ENCODE measurements around the gene DDX24.
A peak's percentile ranks its signal among the peaks of the same experiment; 100 is the strongest.

DDX24 gene

DNA sequence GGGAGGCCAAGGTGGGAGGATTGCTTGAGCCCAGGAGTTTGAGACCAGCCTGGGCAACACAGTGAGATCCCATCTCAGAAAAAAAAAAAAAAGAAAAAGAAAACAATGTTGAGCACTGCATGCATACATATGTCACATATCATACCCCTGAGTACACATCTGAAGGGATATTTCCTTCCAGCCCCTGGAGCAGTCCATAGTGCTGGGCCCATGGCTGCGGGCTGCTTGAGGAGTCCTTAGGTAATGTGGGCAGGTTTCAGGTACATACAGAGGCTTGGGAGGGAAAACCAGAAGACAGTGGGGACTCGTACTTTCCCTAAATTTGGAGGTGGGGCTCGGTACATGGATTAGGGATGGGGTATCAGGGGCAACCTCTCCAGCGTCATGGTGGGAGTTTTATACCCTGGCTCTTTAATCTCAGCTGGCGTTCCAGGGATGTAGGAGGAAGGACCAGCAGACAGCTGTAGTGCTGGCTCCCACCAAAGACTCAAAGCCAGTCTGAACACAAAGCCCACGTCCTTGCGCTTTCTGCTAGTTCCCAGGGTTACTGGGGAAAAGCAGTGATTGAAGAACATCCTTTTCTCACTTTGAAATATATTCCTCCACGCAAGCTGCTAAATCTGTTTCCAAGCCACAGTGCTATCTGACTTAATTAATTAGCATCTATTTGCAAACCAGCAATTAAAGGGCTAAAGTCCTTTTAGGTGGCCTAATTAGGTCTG lies 49.7 kb downstream of the DDX24 start:
- DNase-seq (ENCODE audit: low read depth in 2 of 2) = no peak

DNA sequence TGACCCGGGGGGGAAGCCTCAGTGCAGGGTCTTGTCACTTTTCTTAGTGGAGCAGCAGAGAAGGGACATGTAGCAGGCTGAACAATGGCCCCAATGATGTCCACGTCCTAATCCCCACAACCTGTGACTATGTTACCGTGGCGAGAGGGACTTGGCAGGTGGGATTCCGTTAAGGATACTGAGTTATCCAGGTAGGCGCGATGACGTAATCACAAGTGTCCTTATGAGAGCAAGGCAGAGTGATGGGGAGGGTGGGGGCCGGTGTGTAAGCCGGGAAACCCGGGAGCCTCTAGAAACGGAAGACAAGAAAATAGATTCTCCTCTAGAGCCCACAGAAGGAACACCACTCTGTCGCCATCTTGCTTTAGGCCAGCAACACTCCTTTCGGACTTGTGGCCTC lies 50.4 kb downstream of the DDX24 start:
- DNase-seq (ENCODE audit: low read depth in 2 of 2) = no peak

DNA sequence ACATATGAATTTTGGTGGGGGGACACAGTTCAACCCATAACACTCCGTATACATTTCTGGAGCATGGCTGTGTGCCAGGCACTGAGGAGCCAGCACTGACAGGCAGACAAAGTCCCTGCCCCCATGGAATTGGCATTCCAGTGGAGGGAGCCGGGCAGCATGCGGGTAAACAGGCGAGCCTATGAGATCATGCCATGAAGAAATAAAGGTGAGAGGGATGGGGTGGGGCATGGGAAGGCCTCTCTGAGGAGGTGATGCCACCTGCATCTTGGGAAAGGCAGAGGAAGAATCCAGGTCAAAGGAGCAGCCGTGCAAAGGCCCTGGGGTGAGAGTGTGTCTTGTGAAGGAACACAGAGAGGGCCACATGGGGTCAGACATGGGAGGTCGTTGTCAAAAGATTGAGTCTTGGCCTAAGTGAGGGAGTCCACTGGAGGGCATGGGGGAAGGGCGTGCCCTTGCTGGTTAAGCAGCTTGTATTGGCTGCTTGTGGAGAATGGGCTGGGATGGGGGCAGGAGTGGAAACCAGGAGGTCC lies 51.3 kb downstream of the DDX24 start:
- DNase-seq (ENCODE audit: low read depth in 2 of 2) = no peak

DNA sequence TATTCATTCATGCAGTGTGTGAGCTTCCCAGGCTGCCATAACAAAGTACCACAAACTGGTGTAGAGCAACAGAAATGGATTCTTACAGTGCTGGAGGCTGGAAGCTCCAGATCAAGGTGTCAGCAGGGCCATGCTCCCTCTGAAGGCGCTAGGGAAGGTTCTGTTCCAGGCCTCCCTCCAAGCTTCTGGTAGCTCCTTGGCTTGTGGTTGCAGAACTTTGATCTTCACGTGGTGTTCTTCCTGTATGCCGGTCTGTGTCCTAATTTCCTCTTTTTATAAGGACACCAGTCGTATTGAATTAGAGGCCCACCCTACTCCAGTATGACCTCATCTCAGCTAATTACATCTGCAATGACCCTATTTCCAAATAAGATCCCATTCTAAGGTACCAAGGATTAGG lies 51.7 kb downstream of the DDX24 start:
- no peak for DNase-seq (ENCODE audit: low read depth in 2 of 2)

DNA sequence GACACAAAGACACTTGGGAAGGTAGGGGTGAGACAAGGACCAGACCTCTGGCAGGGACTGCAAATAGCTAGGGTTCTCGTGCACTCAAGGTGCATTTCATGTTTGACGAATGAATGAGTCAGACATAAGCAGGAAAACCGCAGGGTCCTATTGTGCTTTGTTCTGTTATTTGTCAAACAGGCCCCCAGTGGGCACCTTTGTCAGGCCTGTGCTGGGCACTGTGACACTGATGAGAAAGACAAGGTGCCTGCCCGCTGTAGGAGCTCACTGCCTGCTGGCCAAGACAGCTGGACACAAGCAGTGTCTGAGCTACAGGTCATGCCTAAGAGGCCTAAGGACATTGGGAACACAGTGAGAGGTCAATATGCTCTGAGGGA lies 52.6 kb downstream of the DDX24 start:
- DNase-seq (ENCODE audit: low read depth in 2 of 2) = peak; percentile 17 to 32

DNA sequence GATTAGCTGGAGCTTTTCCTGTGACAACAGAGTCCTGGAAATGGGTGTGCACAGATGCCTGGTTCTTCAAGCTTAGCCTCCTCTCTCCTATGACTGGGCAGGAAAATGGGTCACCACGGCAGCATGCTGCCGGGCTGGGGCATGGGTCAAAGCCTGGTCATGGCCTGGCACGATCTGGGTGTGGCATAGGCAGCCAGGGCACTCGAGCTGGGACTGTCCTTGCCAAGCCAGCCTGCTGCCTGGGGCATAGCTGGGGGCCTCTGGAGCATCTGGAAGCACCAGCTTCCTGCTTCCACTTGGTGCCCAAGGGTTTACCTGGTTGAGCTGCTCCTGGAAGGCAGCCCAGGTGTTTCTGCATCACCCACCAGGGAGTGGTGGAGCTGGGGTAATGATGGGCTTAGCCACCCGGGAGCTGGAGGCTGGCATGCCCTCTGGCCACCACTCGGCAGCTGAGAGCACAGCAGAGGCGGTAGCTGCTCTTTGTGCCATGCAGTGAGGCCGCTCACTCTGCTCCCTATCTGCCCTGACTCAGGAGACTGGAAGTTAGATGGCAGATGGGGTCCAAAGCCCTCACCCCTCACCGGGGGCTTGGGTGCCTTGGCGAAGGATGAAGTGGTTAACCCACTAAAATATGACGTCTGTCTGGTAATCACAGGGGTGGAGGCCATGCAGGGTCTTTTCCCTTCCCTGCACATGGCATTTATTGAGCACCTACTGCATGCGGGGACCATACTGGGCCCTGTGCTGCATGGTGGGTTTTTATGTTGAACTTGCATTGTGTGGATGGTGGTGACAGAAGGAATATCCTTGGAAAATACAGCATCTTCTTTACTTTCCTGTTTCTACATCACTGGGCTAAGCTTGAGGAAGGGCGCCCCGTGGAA lies 53.2 kb downstream of the DDX24 start:
- DNase-seq (ENCODE audit: low read depth in 2 of 2) = no peak

DNA sequence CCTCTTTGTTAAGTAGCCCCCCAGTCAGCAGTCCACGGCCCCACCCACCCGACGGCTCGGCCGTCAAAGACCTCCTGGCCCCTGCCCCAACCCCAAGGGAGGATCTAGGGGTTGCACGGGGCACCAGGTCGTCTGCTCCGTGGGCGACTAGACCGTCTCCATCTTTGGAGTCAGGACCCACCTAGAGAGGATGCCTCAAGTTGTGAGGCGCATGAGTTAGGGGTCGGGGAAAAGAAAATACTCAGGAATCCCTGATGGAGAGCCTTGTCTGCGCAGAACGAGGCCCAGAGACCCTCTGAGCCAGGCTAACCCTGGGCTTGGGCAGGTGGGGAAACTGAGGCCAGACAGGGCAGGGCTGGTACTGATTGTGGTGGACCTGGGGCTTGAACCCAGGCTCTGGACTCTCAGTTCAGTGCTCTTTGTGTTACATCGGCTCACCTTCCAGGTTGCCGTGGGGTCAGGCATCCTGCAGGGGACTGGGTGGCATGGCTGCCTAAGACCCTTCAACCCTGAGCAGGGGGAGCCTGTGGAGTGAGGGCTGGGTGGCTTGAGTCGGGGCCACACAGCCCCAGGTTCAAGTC lies 54.0 kb downstream of the DDX24 start:
- no peak for DNase-seq (ENCODE audit: low read depth in 2 of 2)

DNA sequence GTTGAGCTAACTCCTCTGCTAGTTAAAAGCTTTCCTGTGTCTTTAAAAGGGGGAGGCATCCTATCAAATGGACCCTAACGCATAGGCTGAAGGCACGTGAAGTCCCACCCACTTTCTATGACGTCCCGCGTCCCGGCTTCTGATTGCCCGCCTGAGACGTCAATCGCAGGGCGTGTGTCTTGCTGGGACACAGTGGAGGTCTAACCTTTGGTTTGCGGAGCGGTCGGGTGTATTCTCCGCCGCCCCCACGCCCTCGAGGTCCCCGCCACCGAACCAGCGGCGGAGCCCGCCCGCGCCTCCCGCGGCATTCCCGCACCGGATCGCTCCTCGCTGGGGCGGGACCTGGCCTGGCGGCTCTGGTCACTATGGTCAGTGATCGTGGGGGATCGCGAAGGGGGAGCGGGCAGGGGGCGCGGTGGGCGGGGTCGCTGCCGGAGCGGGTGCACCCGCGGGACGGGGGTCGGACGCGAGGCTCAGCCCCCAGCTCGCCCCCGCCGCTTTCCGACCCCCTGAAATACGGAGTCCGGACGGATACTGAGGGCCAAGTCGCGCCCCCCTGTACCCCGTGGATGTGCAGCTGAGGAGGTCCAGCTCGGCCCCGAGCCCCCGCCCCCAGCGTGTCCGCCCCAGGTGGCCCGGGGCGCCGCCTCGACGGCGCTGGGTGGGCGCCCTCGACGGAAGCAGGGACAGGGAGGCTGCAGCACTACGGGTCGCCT lies 54.7 kb downstream of the DDX24 start, which contains the start of gene OTUB2:
OTUB2 (plus strand) TSS at position 168 of the 716 bp plus-strand sequence; CDS start at position 366, 198 bp downstream.
- peak; percentile 91 to 96 for DNase-seq (ENCODE audit: low read depth in 2 of 2)

DNA sequence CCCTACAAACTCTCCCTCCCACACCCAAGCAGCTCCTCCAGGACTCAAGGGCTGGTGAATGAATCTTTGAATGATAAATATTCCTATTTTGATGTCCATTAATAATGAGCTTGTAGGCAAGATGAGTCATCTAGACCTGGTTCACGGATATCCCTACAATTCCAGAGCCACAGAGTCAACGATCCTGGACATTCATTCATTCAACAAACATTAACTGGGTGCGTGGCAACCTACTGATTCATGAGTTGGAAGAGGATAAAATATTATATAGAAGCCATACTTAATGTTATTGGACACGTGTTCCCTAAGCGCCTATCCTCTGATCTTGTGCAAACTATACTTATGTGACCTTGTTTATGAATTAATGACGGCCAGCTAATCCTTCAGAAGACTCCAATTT lies 55.3 kb downstream of the DDX24 start:
- DNase-seq (ENCODE audit: low read depth in 2 of 2) = no peak

DNA sequence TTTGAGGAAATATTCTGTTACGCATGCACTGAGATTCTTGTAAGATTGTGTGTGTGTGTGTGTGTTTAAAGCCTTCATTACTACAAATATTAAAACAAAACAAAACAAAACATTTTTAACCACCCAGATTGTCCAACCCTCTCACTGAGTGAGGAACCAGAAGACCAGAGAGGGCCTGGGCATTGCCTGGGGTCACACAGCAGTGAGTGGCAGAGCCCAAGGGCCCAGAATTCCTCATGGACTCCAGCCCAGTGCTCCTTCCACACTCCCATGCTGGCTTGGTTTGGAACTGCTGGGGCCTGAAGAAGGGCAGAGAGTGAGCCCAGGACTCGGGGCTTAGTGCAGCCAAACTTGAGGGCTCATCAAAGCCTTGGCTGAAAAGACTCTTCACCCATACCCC lies 56.5 kb downstream of the DDX24 start:
- no peak for DNase-seq (ENCODE audit: low read depth in 2 of 2)

DNA sequence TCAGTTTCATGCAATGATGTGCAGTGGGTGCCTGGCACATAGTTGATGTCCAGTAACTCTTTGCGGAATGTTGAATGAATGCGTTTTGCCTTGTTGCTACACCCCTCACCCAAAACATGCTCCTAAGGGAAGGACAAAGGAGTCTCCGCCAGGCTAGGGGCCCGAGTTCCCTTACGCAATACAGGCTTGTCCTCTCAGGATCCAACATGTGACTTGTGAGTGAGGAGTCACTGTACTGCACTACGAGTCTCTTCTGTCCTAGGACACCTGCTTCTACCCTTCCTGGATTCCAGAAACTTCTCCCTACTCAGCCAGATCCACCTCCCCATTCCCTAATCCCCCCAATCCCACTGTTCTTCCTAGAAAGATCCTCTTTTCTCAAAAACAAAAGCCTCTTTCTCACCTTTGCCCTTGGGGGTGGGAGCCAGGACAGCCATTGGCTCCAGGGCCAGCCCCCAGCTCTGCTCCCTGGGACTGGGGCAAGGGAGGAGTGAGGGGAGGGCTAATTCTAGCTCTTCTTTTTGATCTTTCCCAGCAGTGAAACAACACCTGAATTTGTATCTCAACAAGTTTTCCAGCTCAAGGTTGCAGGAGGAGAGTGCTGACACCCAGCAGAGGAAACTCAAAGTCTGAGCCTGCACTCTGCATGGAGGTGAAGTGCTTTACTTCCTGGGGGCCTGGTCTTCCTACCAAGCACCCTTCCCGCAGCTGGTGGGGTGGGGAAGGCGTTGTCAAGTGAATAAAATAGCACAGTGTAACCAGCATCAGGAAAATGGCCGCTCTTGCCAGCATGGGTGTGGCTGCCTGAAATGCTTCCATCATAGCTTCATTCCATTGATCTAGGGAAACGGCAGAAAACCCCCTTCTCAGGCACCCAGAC lies 58.2 kb downstream of the DDX24 start:
- DNase-seq (ENCODE audit: low read depth in 2 of 2) = no peak

DNA sequence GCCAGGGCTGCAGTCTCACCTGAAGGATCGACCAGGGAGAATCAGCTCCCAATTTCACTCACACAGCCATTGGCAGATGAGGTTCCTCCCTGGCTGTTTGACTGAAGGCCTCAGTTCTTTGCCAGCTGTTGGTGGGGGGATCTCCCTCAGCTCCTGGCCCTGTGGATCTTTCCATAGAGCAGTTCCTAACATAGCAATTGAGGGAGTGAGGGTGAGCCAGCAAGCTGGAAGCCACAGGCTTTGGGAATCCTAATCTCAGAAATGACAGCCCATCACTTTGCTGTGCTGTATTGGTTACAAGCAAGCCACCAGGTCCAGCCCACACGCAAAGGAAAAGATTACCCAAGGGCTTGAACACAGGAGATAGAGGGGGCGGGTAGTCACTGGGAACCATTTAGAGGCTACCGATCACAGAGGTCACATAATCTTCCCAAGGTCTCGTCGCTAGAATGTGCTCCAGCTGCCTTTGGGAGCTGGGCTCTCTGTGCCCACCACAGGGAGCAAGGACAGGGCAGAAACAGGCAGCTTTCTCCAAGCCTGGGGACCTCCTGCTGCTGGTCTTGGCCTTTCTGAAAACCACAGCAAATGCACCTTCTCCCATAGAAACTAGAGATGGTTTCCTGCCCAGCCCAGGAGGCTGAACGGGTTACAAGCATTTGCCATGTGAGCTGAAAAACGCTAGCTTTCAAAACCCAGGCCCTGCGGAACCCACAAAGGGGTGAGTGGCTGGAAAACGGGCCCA lies 59.4 kb downstream of the DDX24 start:
- peak in 1 of 2 donors; percentile 40 for DNase-seq (ENCODE audit: low read depth in 2 of 2)

DNA sequence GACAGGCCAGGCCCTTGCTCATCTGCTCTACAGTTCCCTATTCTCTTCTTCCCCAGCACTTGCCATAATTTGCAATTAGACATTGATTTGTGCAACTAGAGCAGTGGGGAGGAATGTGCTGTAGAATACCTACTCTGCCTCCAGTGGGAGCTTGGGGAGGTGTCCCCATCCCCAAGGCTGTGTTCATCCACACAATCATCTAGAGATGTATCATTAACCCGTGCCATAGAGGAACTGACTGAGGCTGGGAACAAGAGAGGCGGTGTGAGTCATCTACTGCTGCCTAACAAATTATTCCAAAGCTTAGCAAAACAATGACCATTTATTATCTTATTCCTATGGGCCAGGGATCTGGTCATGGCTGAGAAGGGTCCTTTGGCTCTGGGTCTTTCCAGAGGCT lies 60.0 kb downstream of the DDX24 start:
- no peak for DNase-seq (ENCODE audit: low read depth in 2 of 2)

DNA sequence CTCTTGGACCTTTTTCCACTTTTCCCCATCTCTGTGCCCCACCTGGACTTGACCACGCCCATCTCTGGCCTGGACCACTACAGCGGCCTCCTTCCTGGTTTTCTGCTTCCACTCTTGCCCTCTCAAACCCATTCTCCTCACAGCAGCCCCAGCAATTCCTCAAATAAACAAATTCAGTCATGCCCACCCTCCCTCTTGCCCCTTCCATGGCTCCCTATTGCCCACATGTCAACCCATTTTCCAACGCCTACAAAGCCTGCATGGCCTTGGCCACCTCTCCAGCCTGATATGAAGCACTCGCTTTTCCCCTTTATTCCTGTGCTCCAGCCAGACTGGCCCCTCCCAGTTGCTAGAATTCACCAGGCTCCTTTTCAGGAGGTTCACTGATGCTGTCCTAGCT lies 60.7 kb downstream of the DDX24 start:
- DNase-seq (ENCODE audit: low read depth in 2 of 2) = no peak

DNA sequence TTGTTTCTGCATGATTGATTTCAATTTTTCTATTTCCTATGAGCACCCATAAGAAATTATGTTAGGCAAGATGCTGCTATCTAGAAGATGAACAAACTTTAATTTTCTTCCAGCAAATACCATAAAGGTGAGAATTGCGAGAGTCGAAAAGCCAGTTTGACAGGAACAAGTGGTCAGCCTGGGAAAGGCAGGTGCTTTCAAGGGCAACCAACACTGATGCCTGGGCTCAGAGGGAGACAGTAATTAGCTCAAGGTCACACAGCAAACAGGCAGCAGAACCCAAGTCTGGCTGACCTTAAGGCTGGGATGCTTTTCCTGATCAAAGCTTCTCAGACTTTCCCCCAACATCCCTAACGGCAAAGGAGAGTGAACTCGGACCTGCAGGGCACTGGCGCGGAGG lies 61.7 kb downstream of the DDX24 start:
- no peak for DNase-seq (ENCODE audit: low read depth in 2 of 2)

DNA sequence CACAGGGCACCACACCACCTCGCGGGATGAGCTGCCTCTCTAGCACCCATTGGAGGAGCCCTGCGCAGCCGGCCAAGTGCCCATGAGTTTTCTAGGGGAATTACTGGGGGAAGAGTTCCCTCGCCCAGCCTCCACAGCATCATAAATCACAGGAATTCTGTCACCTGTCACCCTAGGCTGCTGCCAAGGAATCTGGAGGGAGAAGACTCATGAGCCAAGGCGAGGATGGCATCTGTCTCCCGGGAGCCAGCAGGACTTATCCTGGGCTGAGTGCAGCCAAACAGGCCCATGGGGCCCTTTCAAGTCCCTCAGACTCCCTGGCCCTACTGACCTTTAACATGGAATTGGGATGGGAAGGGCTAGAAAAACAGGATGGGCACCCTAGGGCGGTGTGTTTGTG lies 62.7 kb downstream of the DDX24 start:
- no peak for DNase-seq (ENCODE audit: low read depth in 2 of 2)

DNA sequence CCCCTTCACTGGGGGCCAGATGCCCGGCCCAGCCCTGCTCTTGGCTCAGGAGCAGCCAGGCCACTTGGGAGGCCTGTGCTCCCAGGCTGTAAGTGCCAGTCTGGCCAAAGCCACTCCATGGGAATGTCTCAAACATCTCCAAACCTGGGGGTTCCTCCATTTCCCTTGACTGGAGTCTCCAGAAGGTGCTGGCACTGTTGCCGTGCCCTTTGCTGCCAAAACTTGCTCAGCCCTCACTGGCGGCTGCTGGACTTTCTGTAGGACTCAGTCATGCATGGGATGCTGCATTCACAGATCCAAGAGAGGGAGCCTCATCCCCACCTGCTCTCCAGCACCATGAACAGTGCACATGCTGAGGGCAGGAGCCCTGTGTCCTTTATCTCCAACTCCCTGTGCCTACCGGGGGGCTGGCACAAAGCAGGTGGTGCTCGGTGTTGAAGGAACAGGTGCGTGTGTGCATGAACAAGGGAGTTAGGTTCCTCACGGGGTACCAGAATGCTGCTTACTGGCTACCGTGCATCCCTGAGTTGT lies 64.5 kb downstream of the DDX24 start:
- DNase-seq (ENCODE audit: low read depth in 2 of 2) = no peak

DNA sequence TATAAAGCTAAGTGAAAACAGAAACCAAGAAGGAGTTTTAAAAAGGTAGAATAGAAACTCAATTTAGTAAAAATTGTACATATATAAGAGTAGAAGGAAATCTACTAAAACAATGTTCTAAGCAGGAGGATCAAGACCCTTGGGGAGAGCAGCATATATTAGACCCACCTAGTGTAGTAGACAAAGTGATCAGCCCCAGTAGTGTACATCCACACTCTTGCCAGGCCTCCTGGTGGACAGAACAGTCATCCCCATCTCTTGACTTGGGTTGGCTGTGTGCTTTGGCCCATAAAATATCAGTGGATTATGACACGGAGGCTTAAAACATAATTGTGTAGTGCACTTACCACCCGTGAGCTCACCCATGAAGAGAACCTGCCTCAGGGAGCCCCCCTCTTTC lies 65.8 kb downstream of the DDX24 start:
- DNase-seq (ENCODE audit: low read depth in 2 of 2) = no peak

DNA sequence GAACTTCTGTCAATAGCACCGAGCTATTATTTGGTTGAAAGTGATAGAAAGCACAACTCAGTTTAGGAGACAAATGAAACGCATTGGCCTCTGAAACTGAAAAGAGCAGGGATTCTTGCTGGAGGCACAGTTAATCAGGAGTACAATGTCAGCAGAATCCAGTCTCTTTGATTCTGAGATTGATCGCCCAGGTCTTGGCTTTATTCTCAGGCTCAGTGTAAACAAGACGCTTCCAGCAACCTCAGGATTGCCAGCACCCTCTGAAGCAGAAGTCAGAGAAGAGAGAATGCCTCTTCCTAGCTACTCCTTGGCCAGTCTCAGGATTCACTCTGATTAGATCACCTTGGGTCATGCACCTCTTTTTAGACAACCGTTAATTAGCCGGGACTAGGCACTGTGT lies 66.6 kb downstream of the DDX24 start:
- DNase-seq (ENCODE audit: low read depth in 2 of 2) = no peak

DNA sequence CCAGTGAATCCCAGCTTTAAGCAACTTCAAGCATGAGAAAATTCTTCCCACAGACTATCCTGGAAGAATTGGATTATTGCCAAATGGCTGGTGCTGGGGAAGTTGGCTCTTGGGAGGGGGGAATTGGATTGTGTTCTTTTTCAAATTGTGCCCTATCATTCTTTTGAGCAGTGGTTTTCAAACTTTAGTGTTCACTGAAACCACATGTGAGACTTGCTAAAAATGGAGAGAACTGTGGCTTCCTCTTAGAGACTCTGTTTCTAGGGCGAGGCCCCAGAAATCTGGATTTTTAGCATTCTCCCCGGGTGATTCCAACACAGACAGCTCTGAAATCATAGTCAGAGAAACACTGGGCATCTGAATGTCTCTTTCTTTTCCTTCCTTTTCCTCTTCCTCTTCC lies 69.2 kb downstream of the DDX24 start:
- DNase-seq (ENCODE audit: low read depth in 2 of 2) = no peak
